Ascending aorta (tissue), 2 donors: ENCODE results near the gene GPD1L. TPM values are rescaled to one million over a fixed set of nuclear protein-coding genes. Genes with fewer than 3 reads are reported as not detected.
"Not testable (repeated sequence)": the region's sequence is repeated elsewhere in the genome, so short reads cannot be mapped to it uniquely, and the experiment has no call there.

Experiments
- DNase-seq, 2 donors: peaks; one replicate each; pipeline ENCODE4 v3.0.0-alpha.2; 2019; ENCODE audit warnings: low spot score in 2 of 2
- H3K27ac ChIP-seq, 2 donors: fragments of 200-600 bp; sonication (generic); one replicate each; pipeline ENCODE4 v1.5.1; 2016 to 2017; ENCODE audit warnings: mild to moderate bottlenecking in 1 of 2
- H3K27me3 ChIP-seq: fragments of 200-600 bp; sonication (generic); one replicate; pipeline ENCODE4 v1.5.1; 2017
- H3K36me3 ChIP-seq, 2 donors: fragments of 200-600 bp; sonication (generic); one replicate each; pipeline ENCODE4 v1.5.1; 2016
- H3K4me1 ChIP-seq, 2 donors: fragments of 200-600 bp; sonication (generic); one replicate each; pipeline ENCODE4 v1.5.1; 2016 to 2017; ENCODE audit warnings: mild to moderate bottlenecking in 1 of 2
- H3K4me3 ChIP-seq, 2 donors: fragments of 200-600 bp; sonication (generic); one replicate each; pipeline ENCODE4 v1.5.1; 2016 to 2017; ENCODE audit warnings: mild to moderate bottlenecking in 1 of 2
- H3K9me3 ChIP-seq, 2 donors: fragments of 200-600 bp; sonication (generic); one replicate each; pipeline ENCODE4 v1.5.1; 2016
- intact Hi-C: fragments of 100-400 bp; cut with DNase I; formaldehyde crosslinking; loops from one replicate; pipeline ENCODE4 v1.15.1; 2023
- total RNA-seq: library from RNA; depleted of rRNA; stranded (reverse); fragments of >200 nt; gene quantifications from one replicate; pipeline ENCODE4 v1.1.0, GENCODE V29; 2016
- TF ChIP-seq, protein P1 (sequence below), 3 experiments: fragments of 200-600 bp in 2 of 3; fragments of 450-650 bp in 1 of 3; sonication (generic) in 2 of 3; IDR thresholded peaks; one replicate each; pipeline ENCODE4 v1.5.1; 2016 to 2019; ENCODE audit warnings: antibody characterized with exemption in 3 of 3, mild to moderate bottlenecking in 1 of 3, moderate library complexity in 1 of 3

The GPD1L gene
- total RNA-seq, result 14.4 TPM

DNA sequence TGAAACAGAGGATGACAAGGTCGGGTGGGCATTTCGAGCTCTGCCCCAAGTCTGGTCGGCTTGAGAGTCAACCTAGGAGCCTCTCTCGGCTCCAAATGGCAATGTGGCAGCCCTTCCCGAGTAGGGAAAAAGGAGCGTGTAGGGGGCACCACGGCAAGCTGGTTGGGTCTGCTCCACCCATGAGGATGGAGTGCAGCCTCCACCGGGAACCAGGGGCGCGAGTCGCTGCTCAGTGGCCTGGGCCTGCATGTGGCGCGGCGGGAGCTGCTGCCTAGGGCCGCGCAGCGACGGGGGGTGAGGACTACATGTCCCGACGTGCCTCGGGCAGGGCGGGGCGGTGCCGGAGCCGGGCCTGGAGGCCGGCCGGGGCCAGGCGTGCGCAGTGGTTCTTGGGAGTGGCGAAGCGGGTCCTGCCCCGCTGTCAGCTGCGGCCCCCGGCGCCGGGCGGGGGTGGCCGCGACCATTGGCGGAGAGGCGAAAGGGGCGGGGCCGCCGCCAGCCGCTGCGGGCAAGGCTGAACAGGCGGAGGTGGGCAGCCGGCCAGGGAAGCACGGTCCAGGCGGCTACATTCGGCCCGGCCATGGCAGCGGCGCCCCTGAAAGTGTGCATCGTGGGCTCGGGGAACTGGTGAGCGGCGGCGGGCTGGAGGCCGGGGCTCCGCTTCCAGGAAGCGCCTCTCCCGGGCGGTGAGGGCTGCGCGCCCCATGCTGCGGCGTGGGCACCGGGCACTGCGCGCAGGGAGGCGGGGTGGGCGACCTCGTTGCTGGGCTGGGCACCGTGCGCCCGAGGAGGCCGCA, at the start of gene GPD1L:
GPD1L (plus strand) TSS at position 489 of the 797 bp plus-strand sequence; CDS start at position 581, 92 bp downstream.
- peaks cover 6 to 24% of the 10 kb centered on the region in 2 donors for H3K4me1 ChIP-seq
- no peaks in the 10 kb centered on the region for H3K27me3 ChIP-seq
- DNase-seq, result peak; percentile 80 to 97
- H3K27ac ChIP-seq, result peak within 1 kb of the TSS; percentile 70 to 75
- H3K4me3 ChIP-seq, result peak within 1 kb of the TSS; percentile 87 to 89
- peaks cover 0 to 6% of the 10 kb centered on the region in 2 donors for H3K9me3 ChIP-seq
- TF ChIP-seq, protein P1, sequence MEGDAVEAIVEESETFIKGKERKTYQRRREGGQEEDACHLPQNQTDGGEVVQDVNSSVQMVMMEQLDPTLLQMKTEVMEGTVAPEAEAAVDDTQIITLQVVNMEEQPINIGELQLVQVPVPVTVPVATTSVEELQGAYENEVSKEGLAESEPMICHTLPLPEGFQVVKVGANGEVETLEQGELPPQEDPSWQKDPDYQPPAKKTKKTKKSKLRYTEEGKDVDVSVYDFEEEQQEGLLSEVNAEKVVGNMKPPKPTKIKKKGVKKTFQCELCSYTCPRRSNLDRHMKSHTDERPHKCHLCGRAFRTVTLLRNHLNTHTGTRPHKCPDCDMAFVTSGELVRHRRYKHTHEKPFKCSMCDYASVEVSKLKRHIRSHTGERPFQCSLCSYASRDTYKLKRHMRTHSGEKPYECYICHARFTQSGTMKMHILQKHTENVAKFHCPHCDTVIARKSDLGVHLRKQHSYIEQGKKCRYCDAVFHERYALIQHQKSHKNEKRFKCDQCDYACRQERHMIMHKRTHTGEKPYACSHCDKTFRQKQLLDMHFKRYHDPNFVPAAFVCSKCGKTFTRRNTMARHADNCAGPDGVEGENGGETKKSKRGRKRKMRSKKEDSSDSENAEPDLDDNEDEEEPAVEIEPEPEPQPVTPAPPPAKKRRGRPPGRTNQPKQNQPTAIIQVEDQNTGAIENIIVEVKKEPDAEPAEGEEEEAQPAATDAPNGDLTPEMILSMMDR (IDR thresholded peaks at IDR 0.05), result peak in 1 of 3 experiments; percentile 7
- intact Hi-C loops, result loop anchor here (1.0 to 5.0 kb wide), 4 partner anchors 24 to 1336 kb away; partner anchors contain the start of genes STT3B and UBP1
- H3K36me3 ChIP-seq, result no peaks in the 10 kb centered on the region

DNA sequence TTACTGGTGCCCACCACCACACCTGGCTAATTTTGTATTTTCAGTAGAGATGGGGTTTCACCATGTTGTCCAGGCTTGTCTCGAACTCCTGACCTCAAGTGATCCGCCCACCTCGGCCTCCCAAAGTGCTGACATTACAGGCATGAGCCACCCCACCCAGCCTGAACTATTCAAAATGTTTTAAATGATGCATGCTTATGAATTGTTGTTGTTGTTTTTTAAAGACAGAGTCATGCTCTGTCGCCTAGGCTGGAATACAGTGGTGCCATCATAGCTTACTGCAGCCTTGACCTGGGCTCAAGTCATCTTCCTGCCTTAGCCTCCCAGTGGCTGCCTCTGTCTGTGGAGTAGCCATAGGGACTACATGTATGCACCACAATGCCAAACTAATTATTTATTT, 48.0 kb upstream of the GPD1L start:
- H3K9me3 ChIP-seq, H3K27me3 ChIP-seq, intact Hi-C loops, H3K4me3 ChIP-seq, H3K36me3 ChIP-seq, H3K4me1 ChIP-seq, H3K27ac ChIP-seq: not testable (repeated sequence)
- DNase-seq, result peak in 1 of 2 donors; percentile 4

GRCh38 chr3:32062950-32063582, 43.4 kb upstream of the GPD1L start:
- Histone ChIP-seq H3K4me1 (no peaks in the 10 kb centered on the region), H3K9me3 (no peaks in the 10 kb centered on the region), H3K36me3 (no peaks in the 10 kb centered on the region), H3K27ac (no peak overlapping the region), H3K27me3 (no peaks in the 10 kb centered on the region), H3K4me3 (no peak overlapping the region)
- TF ChIP-seq, protein P1 (IDR thresholded peaks at IDR 0.05), result no peak
- DNase-seq, result no peak
- intact Hi-C loops, result no loop called here

DNA sequence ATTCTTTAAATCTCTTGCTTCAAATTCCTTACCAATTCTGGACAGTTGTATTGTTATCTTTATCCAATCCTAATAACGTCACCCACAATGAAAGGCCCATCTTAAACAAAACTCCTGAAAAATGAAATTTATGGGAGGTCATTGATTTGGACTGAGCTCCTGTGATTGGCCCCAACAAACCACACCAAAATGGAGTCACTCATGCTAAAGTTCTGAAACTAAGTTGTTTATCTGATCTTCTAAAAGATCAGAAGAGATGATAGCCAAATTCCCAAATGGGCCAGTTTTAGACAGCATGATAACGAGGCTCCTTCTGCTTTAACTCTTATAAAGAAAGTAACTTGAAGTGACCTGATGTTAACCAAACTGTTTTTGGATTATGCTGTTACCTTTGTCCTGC, 39.7 kb upstream of the GPD1L start:
- Histone ChIP-seq H3K27me3 (no peaks in the 10 kb centered on the region), H3K4me3 (no peak overlapping the region), H3K9me3 (no peaks in the 10 kb centered on the region), H3K36me3 (no peaks in the 10 kb centered on the region), H3K27ac (no peak overlapping the region), H3K4me1 (no peaks in the 10 kb centered on the region)
- TF ChIP-seq, protein P1 (IDR thresholded peaks at IDR 0.05), result no peak
- DNase-seq, result no peak
- intact Hi-C loops, result no loop called here

- H3K27me3 ChIP-seq, H3K9me3 ChIP-seq, H3K27ac ChIP-seq, DNase-seq, H3K4me3 ChIP-seq, H3K4me1 ChIP-seq, H3K36me3 ChIP-seq, intact Hi-C loops: not testable (repeated sequence)
These were observed 32.2 kb upstream of the GPD1L start for GRCh38 chr3:32074194-32074593.

DNA sequence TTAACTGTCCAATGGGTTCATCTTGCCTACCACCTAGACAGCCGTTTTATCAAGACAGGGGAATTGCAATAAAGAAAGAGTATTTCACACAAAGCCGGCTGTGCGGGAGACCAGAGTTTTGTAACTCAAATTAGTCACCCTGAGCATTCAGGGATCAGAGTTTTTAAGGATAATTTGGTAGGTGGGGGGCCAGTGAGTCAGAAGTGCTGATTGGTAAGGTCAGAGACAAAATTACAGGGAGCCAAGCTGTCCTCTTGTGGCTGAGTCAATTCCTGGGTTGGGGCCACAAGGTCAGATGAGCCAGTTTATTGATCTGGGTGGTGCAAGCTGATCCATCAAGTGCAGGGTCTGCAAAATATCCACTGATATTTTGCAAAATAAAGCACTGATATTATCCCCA, 29.9 kb upstream of the GPD1L start:
- H3K4me3 ChIP-seq, result no peak overlapping the region
- no peaks in the 10 kb centered on the region for H3K27me3 ChIP-seq
- no peak for DNase-seq
- H3K36me3 ChIP-seq, result no peaks in the 10 kb centered on the region
- TF ChIP-seq, protein P1 (IDR thresholded peaks at IDR 0.05), result no peak
- H3K9me3 ChIP-seq, result no peaks in the 10 kb centered on the region
- intact Hi-C loops, result no loop called here
- no peak overlapping the region for H3K27ac ChIP-seq
- H3K4me1 ChIP-seq, result no peaks in the 10 kb centered on the region
